ENCODE measurements around the gene CTNND2.

- TF ChIP-seq CTCF (IDR thresholded peaks at IDR 0.05) (no peak), POLR2A (IDR thresholded peaks at IDR 0.05) (no peak)
Measured at GRCh38 chr5:11681796-11682195, 222.4 kb downstream of the CTNND2 start.
